KMS-11 (cell line): ENCODE results near the gene TMPRSS11B.

Experiments used
- H2AFZ ChIP-seq: fragments of 200-600 bp; sonication (generic); 2 replicates; pipeline ENCODE4 v1.6.1; 2016; ENCODE audit warnings: antibody characterized with exemption, mixed run types, low read depth
- H3K27ac ChIP-seq: fragments of 200-600 bp; sonication (generic); 2 replicates; pipeline ENCODE4 v1.6.1; 2016; ENCODE audit warnings: mild to moderate bottlenecking, mixed run types
- H3K27me3 ChIP-seq: fragments of 200-600 bp; sonication (generic); 2 replicates; pipeline ENCODE4 v1.6.1; 2017; ENCODE audit warnings: mild to moderate bottlenecking, low read depth, mixed run types, moderate library complexity; ENCODE audit not compliant: insufficient read depth
- H3K36me3 ChIP-seq: fragments of 200-600 bp; sonication (generic); 2 replicates; pipeline ENCODE4 v1.6.1; 2017; ENCODE audit warnings: mild to moderate bottlenecking, mixed run types; ENCODE audit not compliant: insufficient read depth
- H3K4me1 ChIP-seq: fragments of 200-600 bp; sonication (generic); 2 replicates; pipeline ENCODE4 v1.6.1; 2016; ENCODE audit warnings: mild to moderate bottlenecking, low read depth, mixed run types; ENCODE audit not compliant: poor library complexity, severe bottlenecking
- H3K4me2 ChIP-seq: fragments of 200-600 bp; sonication (generic); 2 replicates; pipeline ENCODE4 v1.7.0; 2016; ENCODE audit warnings: mild to moderate bottlenecking, mixed run types
- H3K4me3 ChIP-seq: fragments of 200-600 bp; sonication (generic); IDR thresholded peaks from 2 replicates; pipeline ENCODE4 v1.6.1; 2017; ENCODE audit warnings: low read depth, low read length, mixed read lengths; ENCODE audit not compliant: insufficient read depth
- H3K79me2 ChIP-seq: fragments of 200-600 bp; sonication (generic); 2 replicates; pipeline ENCODE4 v1.6.1; 2016; ENCODE audit warnings: low read depth, mixed run types; ENCODE audit not compliant: insufficient read depth
- H3K9ac ChIP-seq: fragments of 200-600 bp; sonication (generic); 2 replicates; pipeline ENCODE4 v1.6.1; 2016; ENCODE audit warnings: mild to moderate bottlenecking, mixed run types
- H4K20me1 ChIP-seq: fragments of 200-600 bp; sonication (generic); 2 replicates; pipeline ENCODE4 v1.6.1; 2016; ENCODE audit warnings: mild to moderate bottlenecking, mixed run types; ENCODE audit not compliant: insufficient read depth
- CTCF ChIP-seq: fragments of 200-600 bp; sonication (generic); conservative IDR thresholded peaks from 2 replicates; pipeline ENCODE4 v1.6.1; 2017; ENCODE audit warnings: low read depth, mild to moderate bottlenecking, antibody characterized with exemption, low read length, moderate library complexity, mixed read lengths

Gene TMPRSS11B

GRCh38 chr4:68250151-68250930, 4.8 kb upstream of the TMPRSS11B start:
- TF ChIP-seq CTCF = no peak
- H3K27ac ChIP-seq = no peak overlapping the region

GRCh38 chr4:68249434-68249833, 3.9 kb upstream of the TMPRSS11B start:
- peak overlapping the region; percentile 20; the same call in 1 of the 2 replicates for H2AFZ ChIP-seq
- H3K9ac ChIP-seq = no peak overlapping the region
- no peak for TF ChIP-seq CTCF
- peak overlapping the region; percentile 45 for H3K4me2 ChIP-seq
- no peaks in the 10 kb centered on the region for H3K79me2 ChIP-seq
- H3K27me3 ChIP-seq = no peaks in the 10 kb centered on the region
- H4K20me1 ChIP-seq = no peaks in the 10 kb centered on the region
- H3K4me3 ChIP-seq = no peak overlapping the region
- H3K36me3 ChIP-seq = no peaks in the 10 kb centered on the region
- peak overlapping the region; percentile 4; the same call in 1 of the 2 replicates for H3K27ac ChIP-seq
- H3K4me1 ChIP-seq = peaks cover 10% of the 10 kb centered on the region

More at GRCh38 chr4:68250151-68250930, 4.8 kb upstream of the TMPRSS11B start:
- Histone ChIP-seq H3K36me3 (no peaks in the 10 kb centered on the region), H3K9ac (no peak overlapping the region), H3K4me2 (no peak overlapping the region), H3K27me3 (no peaks in the 10 kb centered on the region), H3K4me3 (no peak overlapping the region), H4K20me1 (no peaks in the 10 kb centered on the region), H3K4me1 (peaks cover 10% of the 10 kb centered on the region), H2AFZ (no peak overlapping the region), H3K79me2 (no peaks in the 10 kb centered on the region)

- no peak for TF ChIP-seq CTCF
- Histone ChIP-seq H3K4me2 (no peak overlapping the region), H3K27ac (no peak overlapping the region), H3K36me3 (no peaks in the 10 kb centered on the region), H3K79me2 (no peaks in the 10 kb centered on the region), H3K9ac (no peak overlapping the region), H3K27me3 (no peaks in the 10 kb centered on the region), H3K4me1 (no peaks in the 10 kb centered on the region), H2AFZ (no peak overlapping the region), H3K4me3 (no peak overlapping the region), H4K20me1 (no peaks in the 10 kb centered on the region; the same call in 1 of the 2 replicates)
These were observed 4.9 kb downstream of the TMPRSS11B start for GRCh38 chr4:68240620-68241019.

GRCh38 chr4:68228568-68228967, 16.9 kb downstream of the TMPRSS11B start:
- no peaks in the 10 kb centered on the region for H4K20me1 ChIP-seq
- no peak overlapping the region for H3K27ac ChIP-seq
- no peak overlapping the region for H3K9ac ChIP-seq
- H3K36me3 ChIP-seq = no peaks in the 10 kb centered on the region
- no peaks in the 10 kb centered on the region for H3K27me3 ChIP-seq
- no peaks in the 10 kb centered on the region for H3K79me2 ChIP-seq
- no peak for TF ChIP-seq CTCF
- no peaks in the 10 kb centered on the region for H3K4me1 ChIP-seq
- no peak overlapping the region for H3K4me3 ChIP-seq
- no peak overlapping the region for H2AFZ ChIP-seq
- H3K4me2 ChIP-seq = no peak overlapping the region
